Neuronal stem cell (in vitro differentiated cells): ENCODE results near the gene DUOX1.
A peak's percentile ranks its signal among the peaks of the same experiment; 100 is the strongest.

ENCODE experiments used
- DNase-seq: peaks from one replicate; pipeline ENCODE4 v3.0.0-alpha.2; 2013; ENCODE audit warnings: low spot score
- H2AFZ ChIP-seq: one replicate; pipeline ENCODE4 v1.6.1; 2013; ENCODE audit warnings: mild to moderate bottlenecking, low read length, inconsistent platforms
- H2AK5ac ChIP-seq: 2 replicates; pipeline ENCODE4 v1.6.1; 2013; ENCODE audit warnings: low read depth, mild to moderate bottlenecking, inconsistent platforms, low read length, moderate library complexity, mixed read lengths
- H2BK120ac ChIP-seq: 2 replicates; pipeline ENCODE4 v1.6.1; 2013; ENCODE audit warnings: low read depth, mild to moderate bottlenecking, inconsistent platforms, low read length, moderate library complexity, mixed read lengths
- H2BK12ac ChIP-seq: one replicate; pipeline ENCODE4 v1.6.1; 2013; ENCODE audit warnings: low read length, inconsistent platforms
- H2BK15ac ChIP-seq: 2 replicates; pipeline ENCODE4 v1.6.1; 2013; ENCODE audit warnings: mild to moderate bottlenecking, low read length, inconsistent platforms, mixed read lengths
- H2BK5ac ChIP-seq: one replicate; pipeline ENCODE4 v1.6.1; 2013; ENCODE audit warnings: inconsistent platforms, mild to moderate bottlenecking, low read length, moderate library complexity
- H3K14ac ChIP-seq: one replicate; pipeline ENCODE4 v1.6.1; 2013; ENCODE audit warnings: low read length, inconsistent platforms
- H3K18ac ChIP-seq: 2 replicates; pipeline ENCODE4 v1.6.1; 2013; ENCODE audit warnings: low read length, inconsistent platforms
- H3K23ac ChIP-seq: 2 replicates; pipeline ENCODE4 v1.6.1; 2013; ENCODE audit warnings: low read depth, mild to moderate bottlenecking, mixed read lengths, low read length, inconsistent platforms; ENCODE audit not compliant: poor library complexity
- H3K27ac ChIP-seq: replicated peaks from 3 replicates; pipeline ENCODE4 v1.5.1; 2013; ENCODE audit warnings: low read length, inconsistent platforms
- H3K27me3 ChIP-seq, 3 experiments: 2 replicates each; pipeline ENCODE4 v1.6.1; 2013; ENCODE audit warnings: low read length in 3 of 3, mild to moderate bottlenecking in 2 of 3, inconsistent platforms in 1 of 3, low read depth in 1 of 3, mixed read lengths in 1 of 3, moderate library complexity in 1 of 3; ENCODE audit not compliant: control insufficient read depth in 3 of 3, insufficient read depth in 3 of 3
- H3K36me3 ChIP-seq, 2 donors: replicated peaks in 1 of 2; 2 replicates each; pipeline ENCODE4 v1.6.1; 2013; ENCODE audit warnings: low read length in 2 of 2; ENCODE audit not compliant: control insufficient read depth in 2 of 2, insufficient read depth in 2 of 2
- H3K4ac ChIP-seq: 2 replicates; pipeline ENCODE4 v1.6.1; 2013; ENCODE audit warnings: inconsistent platforms, mild to moderate bottlenecking, low read length, moderate library complexity
- H3K4me1 ChIP-seq, 2 donors: 1 replicate in 1 of 2; 2 replicates in 1 of 2; pipeline ENCODE4 v1.6.1; 2013; ENCODE audit warnings: low read length in 2 of 2, low read depth in 1 of 2; ENCODE audit not compliant: control insufficient read depth in 2 of 2, insufficient read depth in 1 of 2
- H3K4me2 ChIP-seq: one replicate; pipeline ENCODE4 v1.6.1; 2013; ENCODE audit warnings: mild to moderate bottlenecking, low read length, inconsistent platforms; ENCODE audit not compliant: insufficient read depth, poor library complexity, severe bottlenecking
- H3K4me3 ChIP-seq, 2 donors: 2 replicates each; pipeline ENCODE4 v1.5.1; 2013; ENCODE audit warnings: low read length in 2 of 2, mild to moderate bottlenecking in 2 of 2, inconsistent platforms in 1 of 2, moderate library complexity in 1 of 2
- H3K79me1 ChIP-seq: one replicate; pipeline ENCODE4 v1.6.1; 2013; ENCODE audit warnings: low read depth, mild to moderate bottlenecking, inconsistent platforms, low read length, moderate library complexity
- H3K9ac ChIP-seq: one replicate; pipeline ENCODE4 v1.6.1; 2013; ENCODE audit warnings: mild to moderate bottlenecking, low read depth, low read length, inconsistent platforms; ENCODE audit not compliant: poor library complexity
- H3K9me3 ChIP-seq, 2 donors: replicated peaks in 1 of 2; 2 replicates each; pipeline versions ENCODE3 to v1.6.1; 2013; ENCODE audit warnings: low read length in 2 of 2, mild to moderate bottlenecking in 2 of 2, inconsistent platforms in 1 of 2, low read depth in 1 of 2, mixed read lengths in 1 of 2, moderate library complexity in 1 of 2; ENCODE audit not compliant: control insufficient read depth in 2 of 2, insufficient read depth in 1 of 2
- H4K8ac ChIP-seq: one replicate; pipeline ENCODE4 v1.6.1; 2013; ENCODE audit warnings: low read depth, mild to moderate bottlenecking, inconsistent platforms, low read length, moderate library complexity
- H4K91ac ChIP-seq: one replicate; pipeline ENCODE4 v1.6.1; 2013; ENCODE audit warnings: low read length, low read depth, mild to moderate bottlenecking, inconsistent platforms; ENCODE audit not compliant: poor library complexity
- WGBS, 2 donors: extraction: QIAGEN DNeasy Blood & Tissue Kit; methylation state at CpG; one replicate each; pipeline ENCODE4 v1.1.7; 2013; ENCODE audit warnings: missing lambda C conversion rate in 2 of 2, mixed read lengths in 1 of 2; ENCODE audit not compliant: insufficient read length in 2 of 2, insufficient replicate concordance in 1 of 2; ENCODE audit errors: extremely low coverage in 2 of 2; 5-methylcytosine and 5-hydroxymethylcytosine counted together

DUOX1 gene

DNA sequence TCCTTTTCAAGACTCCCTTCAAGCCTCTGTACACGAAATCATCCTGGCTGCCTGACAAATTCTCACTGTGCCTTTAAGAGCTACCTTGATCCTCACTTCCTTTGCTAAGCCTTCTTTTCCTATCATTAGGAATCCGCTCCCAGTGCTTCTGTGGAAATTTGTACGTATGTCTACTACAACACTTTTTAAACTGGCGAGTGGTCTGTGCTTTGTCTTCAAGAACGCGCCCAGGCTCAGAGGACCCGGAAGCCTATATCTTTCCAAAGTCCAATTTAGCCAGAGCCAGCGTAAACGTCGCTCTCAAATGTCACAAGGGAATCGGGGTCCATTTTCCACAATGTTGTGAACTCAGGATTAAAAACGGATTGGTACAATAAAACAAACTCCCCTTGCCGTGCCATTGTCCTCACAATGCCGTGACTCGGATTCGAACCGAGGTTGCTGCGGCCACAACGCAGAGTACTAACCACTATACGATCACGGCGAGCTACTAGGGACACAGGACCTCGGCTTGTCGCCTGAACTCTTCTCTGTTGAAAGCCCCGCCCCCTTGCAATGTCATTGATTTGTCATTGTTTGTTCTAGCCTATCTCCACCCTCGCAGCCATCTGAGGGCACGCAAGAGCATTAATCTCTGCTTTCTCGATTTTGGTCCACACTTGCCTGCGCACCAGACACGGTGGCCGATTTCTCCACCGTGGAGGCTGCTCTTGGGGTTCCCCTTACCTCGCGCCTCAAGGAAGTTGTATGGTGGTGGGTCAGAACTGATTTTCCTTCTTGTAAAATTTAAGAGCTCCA, 70.4 kb downstream of the DUOX1 start:
- no peak overlapping the region for H2BK120ac ChIP-seq
- no peak overlapping the region for H2AK5ac ChIP-seq
- no peak overlapping the region for H4K8ac ChIP-seq
- WGBS, 2 donors, result no CpG with 5 or more reads among the region's 34 CpGs
- H3K4ac ChIP-seq, result no peak overlapping the region
- no peak overlapping the region for H2BK15ac ChIP-seq
- DNase-seq, result peak; percentile 96
- H3K4me2 ChIP-seq, result peak overlapping the region; percentile 73
- H3K23ac ChIP-seq, result no peak overlapping the region
- no peaks in the 10 kb centered on the region for H3K79me1 ChIP-seq
- no peak overlapping the region for H3K14ac ChIP-seq
- no peaks in the 10 kb centered on the region for H3K36me3 ChIP-seq
- no peak overlapping the region for H2BK12ac ChIP-seq
- H3K9me3 ChIP-seq, result no peaks in the 10 kb centered on the region
- H3K4me3 ChIP-seq, result peak overlapping the region; percentile 68 to 98
- peaks cover 0 to 3% of the 10 kb centered on the region in 2 donors for H3K4me1 ChIP-seq
- peak overlapping the region; percentile 91 for H3K18ac ChIP-seq
- no peaks in the 10 kb centered on the region for H3K27me3 ChIP-seq
- peak overlapping the region; percentile 85 for H3K9ac ChIP-seq
- peak overlapping the region; percentile 83 for H3K27ac ChIP-seq
- H4K91ac ChIP-seq, result no peak overlapping the region
- H2AFZ ChIP-seq, result peak overlapping the region; percentile 94
- peak overlapping the region; percentile 46 for H2BK5ac ChIP-seq

DNA sequence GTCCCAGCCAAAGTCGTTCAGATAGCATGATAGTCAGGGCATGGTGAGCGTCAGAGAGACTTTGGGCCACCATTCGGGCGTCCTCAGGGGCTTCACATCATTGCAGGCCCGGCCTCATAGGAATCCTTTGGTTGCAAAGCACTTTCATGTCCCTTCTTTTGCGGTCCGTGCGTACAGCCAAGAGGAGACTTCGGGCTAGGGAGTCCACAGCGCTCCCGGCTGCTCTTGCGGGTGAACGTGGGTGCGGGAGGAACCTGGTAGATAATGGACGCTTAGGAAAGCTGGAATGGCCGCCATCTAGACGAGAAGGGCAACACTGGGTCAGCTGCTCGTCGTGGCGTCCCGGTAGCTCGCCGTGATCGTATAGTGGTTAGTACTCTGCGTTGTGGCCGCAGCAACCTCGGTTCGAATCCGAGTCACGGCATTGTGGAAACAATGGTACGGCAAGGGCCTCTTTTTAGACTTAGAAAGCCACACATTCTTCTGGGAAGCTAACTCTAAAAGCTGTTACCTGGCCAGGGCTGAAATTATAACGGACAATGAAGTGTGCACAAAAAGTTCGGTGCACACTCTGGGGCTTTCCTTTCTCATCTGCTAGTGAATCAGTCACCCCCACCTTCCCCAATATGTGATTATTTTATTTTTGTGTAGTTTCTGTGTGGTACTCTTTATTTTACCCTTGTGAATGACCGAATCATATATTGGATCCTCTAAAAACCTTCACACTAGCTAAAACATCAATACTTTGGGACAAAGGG, 71.2 kb downstream of the DUOX1 start:
- H3K27ac ChIP-seq, result peak overlapping the region; percentile 83
- H3K23ac ChIP-seq, result peak overlapping the region; percentile 5
- H4K91ac ChIP-seq, result no peak overlapping the region
- no peak overlapping the region for H3K14ac ChIP-seq
- H2AK5ac ChIP-seq, result no peak overlapping the region
- no peaks in the 10 kb centered on the region for H3K79me1 ChIP-seq
- H3K9ac ChIP-seq, result peak overlapping the region; percentile 85
- no peaks in the 10 kb centered on the region for H3K27me3 ChIP-seq
- H3K36me3 ChIP-seq, result no peaks in the 10 kb centered on the region
- H2BK5ac ChIP-seq, result peak overlapping the region; percentile 46
- peak; percentile 82 for DNase-seq
- H3K4me3 ChIP-seq, result peak overlapping the region; percentile 68 to 98
- peak overlapping the region; percentile 34 for H2BK15ac ChIP-seq
- H3K4me1 ChIP-seq, result peaks cover 0 to 3% of the 10 kb centered on the region in 2 donors
- H3K4me2 ChIP-seq, result peak overlapping the region; percentile 72
- H2AFZ ChIP-seq, result peak overlapping the region; percentile 91
- peak overlapping the region; percentile 73 for H4K8ac ChIP-seq
- H3K18ac ChIP-seq, result peak overlapping the region; percentile 91
- H3K4ac ChIP-seq, result no peak overlapping the region
- no CpG with 5 or more reads among the region's 34 CpGs for WGBS, 2 donors
- H2BK120ac ChIP-seq, result no peak overlapping the region
- no peak overlapping the region for H2BK12ac ChIP-seq
- no peaks in the 10 kb centered on the region for H3K9me3 ChIP-seq

DNA sequence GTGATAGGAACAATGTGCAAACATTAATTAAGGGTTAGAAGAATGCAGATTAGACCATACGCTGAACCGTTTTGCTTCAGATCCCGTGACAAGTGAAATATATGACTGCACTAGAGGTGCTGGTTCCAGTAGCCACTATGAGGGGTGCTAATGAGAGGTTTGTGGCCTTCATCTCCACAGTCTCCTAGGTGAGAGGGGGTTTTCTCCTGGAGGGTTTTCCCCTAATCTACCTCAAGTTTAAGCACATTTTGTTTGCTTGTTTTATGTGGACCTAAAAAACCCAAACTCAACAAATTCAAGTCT, 71.7 kb downstream of the DUOX1 start:
- Histone ChIP-seq H2BK15ac (no peak overlapping the region), H4K8ac (no peak overlapping the region), H4K91ac (no peak overlapping the region), H3K4ac (no peak overlapping the region), H2BK120ac (no peak overlapping the region), H3K9ac (no peak overlapping the region), H2BK12ac (no peak overlapping the region), H2AFZ (peak overlapping the region; percentile 91), H3K27me3 (no peaks in the 10 kb centered on the region), H3K18ac (no peak overlapping the region), H2BK5ac (no peak overlapping the region), H2AK5ac (no peak overlapping the region), H3K23ac (no peak overlapping the region), H3K79me1 (no peaks in the 10 kb centered on the region), H3K4me1 (peaks cover 0 to 3% of the 10 kb centered on the region in 2 donors), H3K9me3 (no peaks in the 10 kb centered on the region), H3K36me3 (no peaks in the 10 kb centered on the region), H3K4me2 (no peak overlapping the region), H3K4me3 (peak overlapping the region in 1 of 2 donors; percentile 68), H3K14ac (no peak overlapping the region), H3K27ac (no peak overlapping the region)
- no CpG with 5 or more reads among the region's 3 CpGs for WGBS, 2 donors
- no peak for DNase-seq

- H3K18ac ChIP-seq, result no peak overlapping the region
- no peak overlapping the region for H3K4ac ChIP-seq
- no peak overlapping the region for H3K4me3 ChIP-seq
- H3K27ac ChIP-seq, result no peak overlapping the region
- H3K4me2 ChIP-seq, result no peak overlapping the region
- no peak overlapping the region for H3K9ac ChIP-seq
- peak overlapping the region; percentile 91 for H2AFZ ChIP-seq
- no peaks in the 10 kb centered on the region for H3K36me3 ChIP-seq
- H4K8ac ChIP-seq, result no peak overlapping the region
- no CpG with 5 or more reads among the region's 7 CpGs for WGBS, 2 donors
- H2BK120ac ChIP-seq, result no peak overlapping the region
- H3K27me3 ChIP-seq, result no peaks in the 10 kb centered on the region
- DNase-seq, result no peak
- no peak overlapping the region for H3K23ac ChIP-seq
- H3K4me1 ChIP-seq, result peaks cover 0 to 3% of the 10 kb centered on the region in 2 donors
- H2AK5ac ChIP-seq, result no peak overlapping the region
- H2BK12ac ChIP-seq, result no peak overlapping the region
- no peak overlapping the region for H2BK15ac ChIP-seq
- no peak overlapping the region for H4K91ac ChIP-seq
- H3K79me1 ChIP-seq, result no peaks in the 10 kb centered on the region
- H3K14ac ChIP-seq, result no peak overlapping the region
- no peak overlapping the region for H2BK5ac ChIP-seq
- H3K9me3 ChIP-seq, result no peaks in the 10 kb centered on the region
Measured at GRCh38 chr15:45201869-45202268, 72.1 kb downstream of the DUOX1 start.
